WTC11 (cell line): ENCODE data around the gene SEC24B. TPM values are rescaled to one million over a fixed set of nuclear protein-coding genes. Genes with fewer than 3 reads are reported as not detected.

Source experiments
- ATAC-seq: fragments of 200-7000 bp; cut with Tn5 transposase; 2 replicates; pipeline ENCODE4 v1.10.0; 2021; ENCODE audit warnings: mild to moderate bottlenecking, moderate library complexity
- CTCF ChIA-PET: fragments of 300-600 bp; sonication (Branson Sonifier 250); formaldehyde crosslinking; loops from one replicate; lab custom pipeline; 2021; ENCODE audit warnings: antibody characterized with exemption; lab: Charles Lee
- POLR2A ChIA-PET: fragments of 350-600 bp; sonication (Branson Sonifier 250); formaldehyde crosslinking; loops from one replicate; lab custom pipeline; 2021; ENCODE audit warnings: antibody characterized with exemption; lab: Charles Lee
- DNase-seq: peaks from one replicate; pipeline ENCODE4 v3.0.0; 2021; ENCODE audit warnings: low spot score
- H3K27ac Mint-ChIP-seq: 2 replicates; pipeline ENCODE4 v1.8.0; 2021; ENCODE audit warnings: mixed read lengths
- H3K27me3 Mint-ChIP-seq: 2 replicates; pipeline ENCODE4 v1.8.0; 2021; ENCODE audit warnings: low read depth, mild to moderate bottlenecking, moderate library complexity, mixed read lengths
- H3K36me3 Mint-ChIP-seq: 2 replicates; pipeline ENCODE4 v1.8.0; 2021; ENCODE audit warnings: mixed read lengths
- H3K4me1 Mint-ChIP-seq: 2 replicates; pipeline ENCODE4 v1.8.0; 2022; ENCODE audit warnings: mixed read lengths
- H3K4me3 Mint-ChIP-seq: 2 replicates; pipeline ENCODE4 v1.8.0; 2021; ENCODE audit warnings: mild to moderate bottlenecking, moderate library complexity, mixed read lengths
- H3K9me3 Mint-ChIP-seq: 2 replicates; pipeline ENCODE4 v1.8.0; 2021; ENCODE audit warnings: mixed read lengths
- CREM ChIP-seq: sonication (generic); formaldehyde crosslinking; IDR thresholded peaks from 2 replicates; pipeline ENCODE4 v1.8.1; 2022; ENCODE audit warnings: mild to moderate bottlenecking, missing genetic modification reagents, moderate library complexity
- EMX1 ChIP-seq: fragments of 250-450 bp; sonication (Bioruptor Pico); IDR thresholded peaks from 2 replicates; pipeline ENCODE4 v1.8.0; 2021; ENCODE audit warnings: mild to moderate bottlenecking
- ESRRA ChIP-seq: sonication (generic); formaldehyde crosslinking; IDR thresholded peaks from 2 replicates; pipeline ENCODE4 v1.8.1; 2022; ENCODE audit warnings: mild to moderate bottlenecking, missing genetic modification reagents, borderline replicate concordance
- KAT7 ChIP-seq: sonication (generic); formaldehyde crosslinking; IDR thresholded peaks from 2 replicates; pipeline ENCODE4 v1.8.1; 2023; ENCODE audit warnings: missing genetic modification reagents, mild to moderate bottlenecking, borderline replicate concordance
- NFATC4 ChIP-seq: fragments of 250-450 bp; sonication (Bioruptor Pico); IDR thresholded peaks from 2 replicates; pipeline ENCODE4 v1.9.0; 2021; ENCODE audit warnings: mild to moderate bottlenecking
- NFE2L1 ChIP-seq: sonication (generic); formaldehyde crosslinking; IDR thresholded peaks from 2 replicates; pipeline ENCODE4 v1.8.1; 2023; ENCODE audit warnings: missing genetic modification reagents
- NR2C2 ChIP-seq: sonication (generic); formaldehyde crosslinking; IDR thresholded peaks from 2 replicates; pipeline ENCODE4 v1.8.0; 2022; ENCODE audit warnings: mild to moderate bottlenecking, missing genetic modification reagents
- PRRX2 ChIP-seq: fragments of 250-450 bp; sonication (Bioruptor Pico); IDR thresholded peaks from 2 replicates; pipeline ENCODE4 v1.8.0; 2021; ENCODE audit warnings: mild to moderate bottlenecking
- TCF7 ChIP-seq: sonication (generic); formaldehyde crosslinking; IDR thresholded peaks from 2 replicates; pipeline ENCODE4 v1.8.0; 2022; ENCODE audit warnings: mild to moderate bottlenecking, low read depth, missing genetic modification reagents, moderate library complexity
- ZNF396 ChIP-seq: fragments of 250-450 bp; sonication (Bioruptor Pico); IDR thresholded peaks from 2 replicates; pipeline ENCODE4 v1.8.0; 2021; ENCODE audit warnings: mild to moderate bottlenecking, moderate library complexity, borderline replicate concordance
- total RNA-seq: library from RNA; stranded (reverse); gene quantifications from 3 replicates; pipeline ENCODE4 v1.2.3, GENCODE V29; 2021
- TF ChIP-seq, protein P1 (sequence below): fragments of 250-450 bp; sonication (Bioruptor Pico); IDR thresholded peaks from 2 replicates; pipeline ENCODE4 v1.9.0; 2021; ENCODE audit warnings: moderate library complexity, mild to moderate bottlenecking, inconsistent platforms, borderline replicate concordance
- TF ChIP-seq, protein P2 (sequence below): fragments of 250-450 bp; sonication (Bioruptor Pico); IDR thresholded peaks from 2 replicates; pipeline ENCODE4 v1.9.0; 2021; ENCODE audit warnings: mild to moderate bottlenecking
- TF ChIP-seq, protein P3 (sequence below): sonication (generic); formaldehyde crosslinking; IDR thresholded peaks from 2 replicates; pipeline ENCODE4 v1.8.1; 2022; ENCODE audit warnings: missing genetic modification reagents, borderline replicate concordance
- TF ChIP-seq, protein P4 (sequence below): fragments of 250-450 bp; sonication (Bioruptor Pico); IDR thresholded peaks from 2 replicates; pipeline ENCODE4 v1.9.0; 2021; ENCODE audit warnings: mild to moderate bottlenecking, borderline replicate concordance
- TF ChIP-seq, protein P5 (sequence below): sonication (generic); formaldehyde crosslinking; IDR thresholded peaks from 2 replicates; pipeline ENCODE4 v1.8.1; 2023; ENCODE audit warnings: mild to moderate bottlenecking, missing genetic modification reagents, moderate library complexity
- TF ChIP-seq, protein P6 (sequence below): sonication (generic); formaldehyde crosslinking; IDR thresholded peaks from 2 replicates; pipeline ENCODE4 v1.8.1; 2022; ENCODE audit warnings: low read depth, mild to moderate bottlenecking, moderate library complexity, missing genetic modification reagents, borderline replicate concordance
- TF ChIP-seq, protein P7 (sequence below): fragments of 250-450 bp; sonication (Bioruptor Pico); IDR thresholded peaks from 2 replicates; pipeline ENCODE4 v2.1.2; 2022; ENCODE audit warnings: mild to moderate bottlenecking, moderate library complexity

Gene SEC24B
- total RNA-seq, 1 experiment from 2014 or later: 24.0 TPM

DNA sequence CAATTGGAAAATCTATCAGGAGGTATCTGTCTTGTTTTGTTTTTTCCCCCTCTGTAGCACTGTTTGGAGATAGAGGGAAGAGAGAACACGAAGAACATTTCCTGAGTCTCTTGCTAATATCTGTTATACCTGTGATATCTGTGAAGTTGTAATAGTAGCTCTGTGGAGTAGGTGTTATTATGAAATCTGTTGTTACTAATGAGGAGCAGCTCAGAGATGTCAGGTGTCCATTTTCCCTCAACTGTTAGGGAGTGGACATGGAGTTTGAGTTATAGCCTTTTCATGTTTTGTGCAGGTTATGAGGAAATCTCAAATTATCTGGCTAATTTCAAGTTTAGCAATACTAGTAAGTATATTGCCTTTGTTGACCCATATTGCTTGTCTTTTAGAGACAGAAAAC lies 52.4 kb downstream of the SEC24B start:
- Mint-ChIP-seq H3K4me3 (no peak overlapping the region), H3K9me3 (no peaks in the 10 kb centered on the region), H3K27ac (no peak overlapping the region), H3K36me3 (peaks cover 12% of the 10 kb centered on the region), H3K4me1 (peaks cover under 1% of the 10 kb centered on the region; the same call in 1 of the 2 replicates), H3K27me3 (no peaks in the 10 kb centered on the region)
- ChIA-PET POLR2A (no interaction called here), CTCF (no interaction called here)
- DNase-seq (no peak), ATAC-seq (no peak)
- no peak for TF ChIP-seq NFATC4
- TF ChIP-seq TCF7 (CRISPR knock-in tag): no peak
- TF ChIP-seq, protein P1, sequence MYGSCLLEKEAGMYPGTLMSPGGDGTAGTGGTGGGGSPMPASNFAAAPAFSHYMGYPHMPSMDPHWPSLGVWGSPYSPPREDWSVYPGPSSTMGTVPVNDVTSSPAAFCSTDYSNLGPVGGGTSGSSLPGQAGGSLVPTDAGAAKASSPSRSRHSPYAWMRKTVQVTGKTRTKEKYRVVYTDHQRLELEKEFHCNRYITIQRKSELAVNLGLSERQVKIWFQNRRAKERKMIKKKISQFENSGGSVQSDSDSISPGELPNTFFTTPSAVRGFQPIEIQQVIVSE (CRISPR knock-in tag): no peak
- no peak for TF ChIP-seq ZNF396 (CRISPR knock-in tag)
- TF ChIP-seq, protein P2, sequence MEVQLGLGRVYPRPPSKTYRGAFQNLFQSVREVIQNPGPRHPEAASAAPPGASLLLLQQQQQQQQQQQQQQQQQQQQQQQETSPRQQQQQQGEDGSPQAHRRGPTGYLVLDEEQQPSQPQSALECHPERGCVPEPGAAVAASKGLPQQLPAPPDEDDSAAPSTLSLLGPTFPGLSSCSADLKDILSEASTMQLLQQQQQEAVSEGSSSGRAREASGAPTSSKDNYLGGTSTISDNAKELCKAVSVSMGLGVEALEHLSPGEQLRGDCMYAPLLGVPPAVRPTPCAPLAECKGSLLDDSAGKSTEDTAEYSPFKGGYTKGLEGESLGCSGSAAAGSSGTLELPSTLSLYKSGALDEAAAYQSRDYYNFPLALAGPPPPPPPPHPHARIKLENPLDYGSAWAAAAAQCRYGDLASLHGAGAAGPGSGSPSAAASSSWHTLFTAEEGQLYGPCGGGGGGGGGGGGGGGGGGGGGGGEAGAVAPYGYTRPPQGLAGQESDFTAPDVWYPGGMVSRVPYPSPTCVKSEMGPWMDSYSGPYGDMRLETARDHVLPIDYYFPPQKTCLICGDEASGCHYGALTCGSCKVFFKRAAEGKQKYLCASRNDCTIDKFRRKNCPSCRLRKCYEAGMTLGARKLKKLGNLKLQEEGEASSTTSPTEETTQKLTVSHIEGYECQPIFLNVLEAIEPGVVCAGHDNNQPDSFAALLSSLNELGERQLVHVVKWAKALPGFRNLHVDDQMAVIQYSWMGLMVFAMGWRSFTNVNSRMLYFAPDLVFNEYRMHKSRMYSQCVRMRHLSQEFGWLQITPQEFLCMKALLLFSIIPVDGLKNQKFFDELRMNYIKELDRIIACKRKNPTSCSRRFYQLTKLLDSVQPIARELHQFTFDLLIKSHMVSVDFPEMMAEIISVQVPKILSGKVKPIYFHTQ: no peak
- no peak for TF ChIP-seq NR2C2
- no peak for TF ChIP-seq ESRRA
- TF ChIP-seq, protein P3, sequence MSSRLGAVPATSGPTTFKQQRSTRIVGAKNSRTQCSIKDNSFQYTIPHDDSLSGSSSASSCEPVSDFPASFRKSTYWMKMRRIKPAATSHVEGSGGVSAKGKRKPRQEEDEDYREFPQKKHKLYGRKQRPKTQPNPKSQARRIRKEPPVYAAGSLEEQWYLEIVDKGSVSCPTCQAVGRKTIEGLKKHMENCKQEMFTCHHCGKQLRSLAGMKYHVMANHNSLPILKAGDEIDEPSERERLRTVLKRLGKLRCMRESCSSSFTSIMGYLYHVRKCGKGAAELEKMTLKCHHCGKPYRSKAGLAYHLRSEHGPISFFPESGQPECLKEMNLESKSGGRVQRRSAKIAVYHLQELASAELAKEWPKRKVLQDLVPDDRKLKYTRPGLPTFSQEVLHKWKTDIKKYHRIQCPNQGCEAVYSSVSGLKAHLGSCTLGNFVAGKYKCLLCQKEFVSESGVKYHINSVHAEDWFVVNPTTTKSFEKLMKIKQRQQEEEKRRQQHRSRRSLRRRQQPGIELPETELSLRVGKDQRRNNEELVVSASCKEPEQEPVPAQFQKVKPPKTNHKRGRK (CRISPR knock-in tag): no peak

DNA sequence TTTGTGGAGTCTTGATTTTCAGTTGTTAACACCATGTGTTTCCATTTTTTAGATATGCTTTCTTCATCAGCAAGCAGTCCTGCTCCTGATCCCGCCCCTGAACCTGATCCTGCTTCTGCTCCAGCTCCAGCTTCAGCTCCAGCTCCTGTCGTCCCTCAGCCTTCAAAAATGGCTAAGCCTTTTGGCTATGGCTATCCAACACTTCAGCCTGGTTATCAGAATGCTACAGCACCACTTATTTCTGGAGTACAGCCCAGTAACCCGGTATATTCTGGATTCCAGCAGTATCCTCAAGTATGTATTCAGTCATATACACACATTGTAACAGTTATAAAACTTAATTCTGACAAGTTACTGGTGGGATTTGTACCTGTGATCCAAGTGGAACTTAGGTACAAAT lies 60.9 kb downstream of the SEC24B start:
- DNase-seq: no peak
- POLR2A ChIA-PET: no interaction called here
- TF ChIP-seq, protein P4, sequence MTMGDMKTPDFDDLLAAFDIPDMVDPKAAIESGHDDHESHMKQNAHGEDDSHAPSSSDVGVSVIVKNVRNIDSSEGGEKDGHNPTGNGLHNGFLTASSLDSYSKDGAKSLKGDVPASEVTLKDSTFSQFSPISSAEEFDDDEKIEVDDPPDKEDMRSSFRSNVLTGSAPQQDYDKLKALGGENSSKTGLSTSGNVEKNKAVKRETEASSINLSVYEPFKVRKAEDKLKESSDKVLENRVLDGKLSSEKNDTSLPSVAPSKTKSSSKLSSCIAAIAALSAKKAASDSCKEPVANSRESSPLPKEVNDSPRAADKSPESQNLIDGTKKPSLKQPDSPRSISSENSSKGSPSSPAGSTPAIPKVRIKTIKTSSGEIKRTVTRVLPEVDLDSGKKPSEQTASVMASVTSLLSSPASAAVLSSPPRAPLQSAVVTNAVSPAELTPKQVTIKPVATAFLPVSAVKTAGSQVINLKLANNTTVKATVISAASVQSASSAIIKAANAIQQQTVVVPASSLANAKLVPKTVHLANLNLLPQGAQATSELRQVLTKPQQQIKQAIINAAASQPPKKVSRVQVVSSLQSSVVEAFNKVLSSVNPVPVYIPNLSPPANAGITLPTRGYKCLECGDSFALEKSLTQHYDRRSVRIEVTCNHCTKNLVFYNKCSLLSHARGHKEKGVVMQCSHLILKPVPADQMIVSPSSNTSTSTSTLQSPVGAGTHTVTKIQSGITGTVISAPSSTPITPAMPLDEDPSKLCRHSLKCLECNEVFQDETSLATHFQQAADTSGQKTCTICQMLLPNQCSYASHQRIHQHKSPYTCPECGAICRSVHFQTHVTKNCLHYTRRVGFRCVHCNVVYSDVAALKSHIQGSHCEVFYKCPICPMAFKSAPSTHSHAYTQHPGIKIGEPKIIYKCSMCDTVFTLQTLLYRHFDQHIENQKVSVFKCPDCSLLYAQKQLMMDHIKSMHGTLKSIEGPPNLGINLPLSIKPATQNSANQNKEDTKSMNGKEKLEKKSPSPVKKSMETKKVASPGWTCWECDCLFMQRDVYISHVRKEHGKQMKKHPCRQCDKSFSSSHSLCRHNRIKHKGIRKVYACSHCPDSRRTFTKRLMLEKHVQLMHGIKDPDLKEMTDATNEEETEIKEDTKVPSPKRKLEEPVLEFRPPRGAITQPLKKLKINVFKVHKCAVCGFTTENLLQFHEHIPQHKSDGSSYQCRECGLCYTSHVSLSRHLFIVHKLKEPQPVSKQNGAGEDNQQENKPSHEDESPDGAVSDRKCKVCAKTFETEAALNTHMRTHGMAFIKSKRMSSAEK (CRISPR knock-in tag): no peak
- TF ChIP-seq ESRRA (no peak), KAT7 (no peak)
- TF ChIP-seq, protein P5, sequence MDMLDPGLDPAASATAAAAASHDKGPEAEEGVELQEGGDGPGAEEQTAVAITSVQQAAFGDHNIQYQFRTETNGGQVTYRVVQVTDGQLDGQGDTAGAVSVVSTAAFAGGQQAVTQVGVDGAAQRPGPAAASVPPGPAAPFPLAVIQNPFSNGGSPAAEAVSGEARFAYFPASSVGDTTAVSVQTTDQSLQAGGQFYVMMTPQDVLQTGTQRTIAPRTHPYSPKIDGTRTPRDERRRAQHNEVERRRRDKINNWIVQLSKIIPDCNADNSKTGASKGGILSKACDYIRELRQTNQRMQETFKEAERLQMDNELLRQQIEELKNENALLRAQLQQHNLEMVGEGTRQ (CRISPR knock-in tag): no peak
- TF ChIP-seq, all 79 proteins: peak for 0
- Mint-ChIP-seq H3K27me3 (no peaks in the 10 kb centered on the region), H3K4me3 (no peak overlapping the region), H3K27ac (no peak overlapping the region), H3K36me3 (peaks cover 39% of the 10 kb centered on the region), H3K9me3 (no peaks in the 10 kb centered on the region), H3K4me1 (peaks cover 3% of the 10 kb centered on the region; the same call in 1 of the 2 replicates)
- ATAC-seq: no peak
- CTCF ChIA-PET: no interaction called here

DNA sequence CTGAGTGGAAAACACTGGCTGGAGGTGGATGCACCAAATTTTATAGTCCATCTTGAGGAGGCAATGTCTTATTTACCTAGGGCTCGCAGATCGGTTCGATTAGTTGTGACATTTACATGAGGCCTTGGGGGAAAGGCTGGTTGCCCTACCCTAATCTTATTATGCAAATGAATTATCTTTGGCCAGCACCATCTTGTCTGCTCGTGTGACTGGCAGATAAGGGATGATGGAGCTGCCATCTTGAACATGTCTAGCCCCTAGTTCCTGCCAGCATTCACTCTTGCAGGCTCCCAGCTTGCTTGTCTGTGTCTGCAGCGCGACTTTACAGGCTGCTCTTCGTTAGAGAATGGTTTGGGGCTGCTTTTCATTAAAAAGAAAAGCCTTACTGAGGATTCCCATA lies 61.9 kb downstream of the SEC24B start:
- Mint-ChIP-seq H3K9me3 (no peaks in the 10 kb centered on the region), H3K4me1 (peaks cover 3% of the 10 kb centered on the region; the same call in 1 of the 2 replicates), H3K27ac (no peak overlapping the region), H3K36me3 (peaks cover 43% of the 10 kb centered on the region), H3K4me3 (no peak overlapping the region), H3K27me3 (no peaks in the 10 kb centered on the region)
- no peak for ATAC-seq
- DNase-seq: no peak
- ChIA-PET POLR2A (no interaction called here), CTCF (no interaction called here)
- TF ChIP-seq, protein P6, sequence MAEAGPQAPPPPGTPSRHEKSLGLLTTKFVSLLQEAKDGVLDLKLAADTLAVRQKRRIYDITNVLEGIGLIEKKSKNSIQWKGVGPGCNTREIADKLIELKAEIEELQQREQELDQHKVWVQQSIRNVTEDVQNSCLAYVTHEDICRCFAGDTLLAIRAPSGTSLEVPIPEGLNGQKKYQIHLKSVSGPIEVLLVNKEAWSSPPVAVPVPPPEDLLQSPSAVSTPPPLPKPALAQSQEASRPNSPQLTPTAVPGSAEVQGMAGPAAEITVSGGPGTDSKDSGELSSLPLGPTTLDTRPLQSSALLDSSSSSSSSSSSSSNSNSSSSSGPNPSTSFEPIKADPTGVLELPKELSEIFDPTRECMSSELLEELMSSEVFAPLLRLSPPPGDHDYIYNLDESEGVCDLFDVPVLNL: no peak
- TF ChIP-seq, protein P3 (CRISPR knock-in tag): no peak
- TF ChIP-seq CREM (CRISPR knock-in tag) (no peak), ESRRA (no peak), ZNF396 (CRISPR knock-in tag) (no peak), PRRX2 (no peak), EMX1 (CRISPR knock-in tag) (no peak), NFE2L1 (CRISPR knock-in tag) (no peak)
- TF ChIP-seq, protein P7, sequence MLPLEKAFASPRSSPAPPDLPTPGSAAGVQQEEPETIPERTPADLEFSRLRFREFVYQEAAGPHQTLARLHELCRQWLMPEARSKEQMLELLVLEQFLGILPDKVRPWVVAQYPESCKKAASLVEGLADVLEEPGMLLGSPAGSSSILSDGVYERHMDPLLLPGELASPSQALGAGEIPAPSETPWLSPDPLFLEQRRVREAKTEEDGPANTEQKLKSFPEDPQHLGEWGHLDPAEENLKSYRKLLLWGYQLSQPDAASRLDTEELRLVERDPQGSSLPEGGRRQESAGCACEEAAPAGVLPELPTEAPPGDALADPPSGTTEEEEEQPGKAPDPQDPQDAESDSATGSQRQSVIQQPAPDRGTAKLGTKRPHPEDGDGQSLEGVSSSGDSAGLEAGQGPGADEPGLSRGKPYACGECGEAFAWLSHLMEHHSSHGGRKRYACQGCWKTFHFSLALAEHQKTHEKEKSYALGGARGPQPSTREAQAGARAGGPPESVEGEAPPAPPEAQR: no peak
